ENCODE measurements around the gene KY. TPM values are rescaled to one million over a fixed set of nuclear protein-coding genes. Genes with fewer than 3 reads are reported as not detected.

KY gene
- polyA plus RNA-seq, 2 of the 4 experiments (the other 2 are of a cell fraction) = 0.04 to 0.05 TPM

DNA sequence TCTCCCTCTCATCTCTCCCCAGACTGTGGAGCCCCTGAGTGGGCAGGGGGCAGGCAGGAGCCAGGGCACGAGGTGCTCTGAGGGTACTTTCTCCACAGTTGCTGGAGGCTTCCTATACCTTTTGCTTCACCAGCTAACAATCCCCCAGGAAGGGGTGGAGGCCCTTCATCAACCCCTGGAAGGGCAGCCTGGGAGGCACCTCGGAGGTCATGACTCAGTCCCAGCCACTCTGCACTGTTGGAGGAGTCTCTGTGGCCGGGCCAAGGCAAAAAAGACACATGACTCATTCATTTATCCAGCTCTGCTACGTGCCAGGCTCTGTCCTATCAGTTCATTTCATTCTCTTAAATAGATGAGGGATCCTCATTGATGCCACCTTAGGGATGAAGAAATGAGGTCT, 15.6 kb upstream of the KY start:
- ATAC-seq (peak; percentile 60 to 71; a peak in 4 of 6 replicates), FAIRE-seq (no peak), DNase-seq (ENCODE audit: low read depth in 1 of 2, low spot score in 1 of 2) (no peak)
- H3K9me3 ChIP-seq = no peaks in the 10 kb centered on the region
- no peak overlapping the region for H3K4me2 ChIP-seq
- H3K27ac ChIP-seq = no peak overlapping the region
- CTCF ChIA-PET = no interaction called here
- H3K4me1 ChIP-seq = no peaks in the 10 kb centered on the region
- TF ChIP-seq POLR2AphosphoS2 (conservative IDR thresholded peaks at IDR 0.05; ENCODE audit: low read length) (no peak), TFCP2L1 (CRISPR knock-in tag; IDR thresholded peaks at IDR 0.05) (no peak), FOSB (CRISPR knock-in tag; IDR thresholded peaks at IDR 0.05) (no peak), CHD2 (IDR thresholded peaks at IDR 0.05; ENCODE audit: low read length, partially characterized antibody) (no peak), BHLHE40 (IDR thresholded peaks at IDR 0.05; ENCODE audit: low read depth, low read length) (no peak), EHF (CRISPR knock-in tag; IDR thresholded peaks at IDR 0.05) (no peak), ZFP36 (IDR thresholded peaks at IDR 0.05; ENCODE audit: borderline replicate concordance, partially characterized antibody) (no peak), JUNB (IDR thresholded peaks at IDR 0.05) (no peak), HOXB13 (CRISPR knock-in tag; IDR thresholded peaks at IDR 0.05; ENCODE audit: low read depth) (no peak)
- TF ChIP-seq, protein P1, sequence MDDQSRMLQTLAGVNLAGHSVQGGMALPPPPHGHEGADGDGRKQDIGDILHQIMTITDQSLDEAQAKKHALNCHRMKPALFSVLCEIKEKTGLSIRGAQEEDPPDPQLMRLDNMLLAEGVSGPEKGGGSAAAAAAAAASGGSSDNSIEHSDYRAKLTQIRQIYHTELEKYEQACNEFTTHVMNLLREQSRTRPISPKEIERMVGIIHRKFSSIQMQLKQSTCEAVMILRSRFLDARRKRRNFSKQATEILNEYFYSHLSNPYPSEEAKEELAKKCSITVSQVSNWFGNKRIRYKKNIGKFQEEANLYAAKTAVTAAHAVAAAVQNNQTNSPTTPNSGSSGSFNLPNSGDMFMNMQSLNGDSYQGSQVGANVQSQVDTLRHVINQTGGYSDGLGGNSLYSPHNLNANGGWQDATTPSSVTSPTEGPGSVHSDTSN (IDR thresholded peaks at IDR 0.05) = no peak
- TF ChIP-seq, protein P2, sequence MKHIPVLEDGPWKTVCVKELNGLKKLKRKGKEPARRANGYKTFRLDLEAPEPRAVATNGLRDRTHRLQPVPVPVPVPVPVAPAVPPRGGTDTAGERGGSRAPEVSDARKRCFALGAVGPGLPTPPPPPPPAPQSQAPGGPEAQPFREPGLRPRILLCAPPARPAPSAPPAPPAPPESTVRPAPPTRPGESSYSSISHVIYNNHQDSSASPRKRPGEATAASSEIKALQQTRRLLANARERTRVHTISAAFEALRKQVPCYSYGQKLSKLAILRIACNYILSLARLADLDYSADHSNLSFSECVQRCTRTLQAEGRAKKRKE (CRISPR knock-in tag; IDR thresholded peaks at IDR 0.05; ENCODE audit: low read depth) = no peak
- WGBS (ENCODE audit: missing lambda C conversion rate) = 10% methylated on average over 2 of the region's 4 CpGs
- no peak overlapping the region for H3K4me3 ChIP-seq
- POLR2A ChIA-PET = no interaction called here

DNA sequence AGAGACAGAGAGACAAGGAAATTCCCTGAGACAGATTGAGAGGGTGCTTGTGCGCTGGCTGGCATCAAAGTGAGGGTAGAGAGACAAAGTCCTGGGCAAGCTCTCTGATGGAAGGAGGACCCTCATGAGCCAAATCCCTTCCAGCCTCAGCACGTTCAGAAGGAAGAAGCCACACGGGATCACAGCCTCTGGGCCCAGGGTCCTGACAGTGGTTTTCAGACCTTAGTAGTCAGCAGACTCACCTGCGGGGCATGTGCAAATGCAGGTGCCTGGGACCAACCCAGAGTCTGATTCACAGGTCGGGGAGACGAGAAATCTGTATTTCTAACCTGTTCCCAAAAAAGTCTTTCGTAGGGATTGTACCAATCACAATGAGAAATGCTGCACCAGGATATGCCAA, 15.2 kb upstream of the KY start:
- 51% methylated on average over 7 of the region's 7 CpGs for WGBS (ENCODE audit: missing lambda C conversion rate)
- CTCF ChIA-PET = no interaction called here
- DNase-seq (ENCODE audit: low read depth in 1 of 2, low spot score in 1 of 2) (no peak), ATAC-seq (no peak), FAIRE-seq (no peak)
- Histone ChIP-seq H3K4me1 (no peaks in the 10 kb centered on the region), H3K4me2 (no peak overlapping the region), H3K4me3 (no peak overlapping the region), H3K9me3 (no peaks in the 10 kb centered on the region), H3K27ac (no peak overlapping the region)
- TF ChIP-seq CHD4 (IDR thresholded peaks at IDR 0.05; ENCODE audit: borderline replicate concordance) (no peak), MAZ (IDR thresholded peaks at IDR 0.05; ENCODE audit: borderline replicate concordance, low read depth, low read length) (no peak), RCOR1 (IDR thresholded peaks at IDR 0.05; ENCODE audit: low read depth, low read length) (no peak), FOXS1 (CRISPR knock-in tag; IDR thresholded peaks at IDR 0.05) (no peak), CHD2 (IDR thresholded peaks at IDR 0.05; ENCODE audit: low read length, partially characterized antibody) (no peak), GATA3 (IDR thresholded peaks at IDR 0.05; ENCODE audit: borderline replicate concordance) (no peak), RAD21 (conservative IDR thresholded peaks at IDR 0.05 in 1 of 2, IDR thresholded peaks at IDR 0.05 in 1 of 2) (no peak), CEBPB (IDR thresholded peaks at IDR 0.05) (no peak), ZNF302 (CRISPR knock-in tag; IDR thresholded peaks at IDR 0.05) (no peak), NFE2L2 (conservative IDR thresholded peaks at IDR 0.05; ENCODE audit: low read length) (no peak), POLR2AphosphoS2 (conservative IDR thresholded peaks at IDR 0.05; ENCODE audit: low read length) (no peak), HEYL (CRISPR knock-in tag; IDR thresholded peaks at IDR 0.05) (no peak), RARB (CRISPR knock-in tag; IDR thresholded peaks at IDR 0.05) (no peak)
- TF ChIP-seq, protein P3, sequence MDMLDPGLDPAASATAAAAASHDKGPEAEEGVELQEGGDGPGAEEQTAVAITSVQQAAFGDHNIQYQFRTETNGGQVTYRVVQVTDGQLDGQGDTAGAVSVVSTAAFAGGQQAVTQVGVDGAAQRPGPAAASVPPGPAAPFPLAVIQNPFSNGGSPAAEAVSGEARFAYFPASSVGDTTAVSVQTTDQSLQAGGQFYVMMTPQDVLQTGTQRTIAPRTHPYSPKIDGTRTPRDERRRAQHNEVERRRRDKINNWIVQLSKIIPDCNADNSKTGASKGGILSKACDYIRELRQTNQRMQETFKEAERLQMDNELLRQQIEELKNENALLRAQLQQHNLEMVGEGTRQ (IDR thresholded peaks at IDR 0.05) = no peak
- TF ChIP-seq, protein P4, sequence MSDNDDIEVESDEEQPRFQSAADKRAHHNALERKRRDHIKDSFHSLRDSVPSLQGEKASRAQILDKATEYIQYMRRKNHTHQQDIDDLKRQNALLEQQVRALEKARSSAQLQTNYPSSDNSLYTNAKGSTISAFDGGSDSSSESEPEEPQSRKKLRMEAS (IDR thresholded peaks at IDR 0.05) = no peak
- TF ChIP-seq, protein P5, sequence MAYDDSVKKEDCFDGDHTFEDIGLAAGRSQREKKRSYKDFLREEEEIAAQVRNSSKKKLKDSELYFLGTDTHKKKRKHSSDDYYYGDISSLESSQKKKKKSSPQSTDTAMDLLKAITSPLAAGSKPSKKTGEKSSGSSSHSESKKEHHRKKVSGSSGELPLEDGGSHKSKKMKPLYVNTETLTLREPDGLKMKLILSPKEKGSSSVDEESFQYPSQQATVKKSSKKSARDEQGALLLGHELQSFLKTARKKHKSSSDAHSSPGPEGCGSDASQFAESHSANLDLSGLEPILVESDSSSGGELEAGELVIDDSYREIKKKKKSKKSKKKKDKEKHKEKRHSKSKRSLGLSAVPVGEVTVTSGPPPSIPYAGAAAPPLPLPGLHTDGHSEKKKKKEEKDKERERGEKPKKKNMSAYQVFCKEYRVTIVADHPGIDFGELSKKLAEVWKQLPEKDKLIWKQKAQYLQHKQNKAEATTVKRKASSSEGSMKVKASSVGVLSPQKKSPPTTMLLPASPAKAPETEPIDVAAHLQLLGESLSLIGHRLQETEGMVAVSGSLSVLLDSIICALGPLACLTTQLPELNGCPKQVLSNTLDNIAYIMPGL (CRISPR knock-in tag; IDR thresholded peaks at IDR 0.05; ENCODE audit: borderline replicate concordance) = no peak
- TF ChIP-seq, protein P6, sequence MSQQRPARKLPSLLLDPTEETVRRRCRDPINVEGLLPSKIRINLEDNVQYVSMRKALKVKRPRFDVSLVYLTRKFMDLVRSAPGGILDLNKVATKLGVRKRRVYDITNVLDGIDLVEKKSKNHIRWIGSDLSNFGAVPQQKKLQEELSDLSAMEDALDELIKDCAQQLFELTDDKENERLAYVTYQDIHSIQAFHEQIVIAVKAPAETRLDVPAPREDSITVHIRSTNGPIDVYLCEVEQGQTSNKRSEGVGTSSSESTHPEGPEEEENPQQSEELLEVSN (IDR thresholded peaks at IDR 0.05; ENCODE audit: borderline replicate concordance, low read depth) = no peak
- TF ChIP-seq, protein P7, sequence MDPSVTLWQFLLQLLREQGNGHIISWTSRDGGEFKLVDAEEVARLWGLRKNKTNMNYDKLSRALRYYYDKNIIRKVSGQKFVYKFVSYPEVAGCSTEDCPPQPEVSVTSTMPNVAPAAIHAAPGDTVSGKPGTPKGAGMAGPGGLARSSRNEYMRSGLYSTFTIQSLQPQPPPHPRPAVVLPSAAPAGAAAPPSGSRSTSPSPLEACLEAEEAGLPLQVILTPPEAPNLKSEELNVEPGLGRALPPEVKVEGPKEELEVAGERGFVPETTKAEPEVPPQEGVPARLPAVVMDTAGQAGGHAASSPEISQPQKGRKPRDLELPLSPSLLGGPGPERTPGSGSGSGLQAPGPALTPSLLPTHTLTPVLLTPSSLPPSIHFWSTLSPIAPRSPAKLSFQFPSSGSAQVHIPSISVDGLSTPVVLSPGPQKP (IDR thresholded peaks at IDR 0.05; ENCODE audit: low read depth, low read length) = no peak
- TF ChIP-seq, protein P2 (CRISPR knock-in tag; IDR thresholded peaks at IDR 0.05; ENCODE audit: low read depth) = no peak
- TF ChIP-seq, protein P8, sequence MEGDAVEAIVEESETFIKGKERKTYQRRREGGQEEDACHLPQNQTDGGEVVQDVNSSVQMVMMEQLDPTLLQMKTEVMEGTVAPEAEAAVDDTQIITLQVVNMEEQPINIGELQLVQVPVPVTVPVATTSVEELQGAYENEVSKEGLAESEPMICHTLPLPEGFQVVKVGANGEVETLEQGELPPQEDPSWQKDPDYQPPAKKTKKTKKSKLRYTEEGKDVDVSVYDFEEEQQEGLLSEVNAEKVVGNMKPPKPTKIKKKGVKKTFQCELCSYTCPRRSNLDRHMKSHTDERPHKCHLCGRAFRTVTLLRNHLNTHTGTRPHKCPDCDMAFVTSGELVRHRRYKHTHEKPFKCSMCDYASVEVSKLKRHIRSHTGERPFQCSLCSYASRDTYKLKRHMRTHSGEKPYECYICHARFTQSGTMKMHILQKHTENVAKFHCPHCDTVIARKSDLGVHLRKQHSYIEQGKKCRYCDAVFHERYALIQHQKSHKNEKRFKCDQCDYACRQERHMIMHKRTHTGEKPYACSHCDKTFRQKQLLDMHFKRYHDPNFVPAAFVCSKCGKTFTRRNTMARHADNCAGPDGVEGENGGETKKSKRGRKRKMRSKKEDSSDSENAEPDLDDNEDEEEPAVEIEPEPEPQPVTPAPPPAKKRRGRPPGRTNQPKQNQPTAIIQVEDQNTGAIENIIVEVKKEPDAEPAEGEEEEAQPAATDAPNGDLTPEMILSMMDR (IDR thresholded peaks at IDR 0.05) = no peak
- POLR2A ChIA-PET = no interaction called here
